Neural cell (in vitro differentiated cells): ENCODE results near the gene KIAA1614. TPM values are rescaled to one million over a fixed set of nuclear protein-coding genes. Genes with fewer than 3 reads are reported as not detected.

Source experiments
- H2AFZ ChIP-seq: fragments of 200-600, 300-800 bp; sonication (generic), shearing (Covaris generic); 2 replicates; pipeline ENCODE4 v1.6.0; 2014; ENCODE audit warnings: low read depth, mild to moderate bottlenecking, antibody characterized with exemption, low read length, moderate library complexity
- H3F3A ChIP-seq: fragments of 200-600 bp; shearing (Covaris generic); 2 replicates; pipeline ENCODE4 v1.6.1; 2016; ENCODE audit warnings: mild to moderate bottlenecking, moderate library complexity, mixed read lengths, antibody characterized with exemption, low read length; ENCODE audit not compliant: insufficient read depth, poor library complexity, severe bottlenecking
- H3K27ac ChIP-seq: fragments of 200-600, 300-800 bp; sonication (generic), shearing (Covaris generic); 2 replicates; pipeline ENCODE4 v1.5.1; 2014; ENCODE audit warnings: mild to moderate bottlenecking, low read length, moderate library complexity
- H3K27me3 ChIP-seq: fragments of 300-800, 200-600 bp; sonication (generic), shearing (Covaris generic); 2 replicates; pipeline ENCODE4 v1.6.0; 2014; ENCODE audit warnings: mild to moderate bottlenecking, low read depth, low read length, moderate library complexity; ENCODE audit not compliant: insufficient read depth
- H3K36me3 ChIP-seq: fragments of 300-800, 200-600 bp; sonication (generic), shearing (Covaris generic); 2 replicates; pipeline ENCODE4 v1.5.1; 2014; ENCODE audit warnings: mild to moderate bottlenecking, antibody characterized with exemption, low read length, moderate library complexity; ENCODE audit not compliant: insufficient read depth
- H3K4me2 ChIP-seq: fragments of 300-800, 200-600 bp; sonication (generic), shearing (Covaris generic); 2 replicates; pipeline ENCODE4 v1.6.0; 2014; ENCODE audit warnings: mild to moderate bottlenecking, low read length
- H3K4me3 ChIP-seq: fragments of 300-800, 200-600 bp; sonication (generic), shearing (Covaris generic); 2 replicates; pipeline ENCODE4 v1.5.1; 2014; ENCODE audit warnings: mild to moderate bottlenecking, low read length, moderate library complexity
- H3K79me2 ChIP-seq: fragments of 200-600 bp; shearing (Covaris generic); replicated peaks from 2 replicates; pipeline ENCODE4 v1.6.0; 2014; ENCODE audit warnings: mild to moderate bottlenecking, low read length, moderate library complexity; ENCODE audit not compliant: insufficient read depth
- H3K9ac ChIP-seq: fragments of 300-800, 200-600 bp; sonication (generic), shearing (Covaris generic); 2 replicates; pipeline ENCODE4 v1.6.1; 2016; ENCODE audit warnings: mild to moderate bottlenecking, low read length, mixed read lengths
- H3K9me2 ChIP-seq: fragments of 200-600 bp; shearing (Covaris generic); 2 replicates; pipeline ENCODE4 v1.6.1; 2016; ENCODE audit warnings: mild to moderate bottlenecking, low read length, mixed read lengths; ENCODE audit not compliant: insufficient read depth
- H3K9me3 ChIP-seq: fragments of 200-600, 300-800 bp; sonication (generic), shearing (Covaris generic); 2 replicates; pipeline ENCODE4 v1.6.1; 2016; ENCODE audit warnings: mild to moderate bottlenecking, mixed run types, low read length, moderate library complexity, mixed read lengths
- H4K20me1 ChIP-seq: fragments of 200-600 bp; shearing (Covaris generic); 2 replicates; pipeline ENCODE4 v1.6.1; 2016; ENCODE audit warnings: mild to moderate bottlenecking, mixed run types; ENCODE audit not compliant: insufficient read depth
- CTCF ChIP-seq: fragments of 450-650 bp; IDR thresholded peaks from 2 replicates; pipeline ENCODE4 v1.5.1; 2014; ENCODE audit warnings: antibody characterized with exemption, mild to moderate bottlenecking, moderate library complexity; ENCODE audit not compliant: poor library complexity, severe bottlenecking
- EP300 ChIP-seq: fragments of 450-650 bp; conservative IDR thresholded peaks from 2 replicates; pipeline ENCODE4 v1.6.1; 2014; ENCODE audit warnings: antibody characterized with exemption, mild to moderate bottlenecking, moderate library complexity; ENCODE audit not compliant: poor library complexity, severe bottlenecking
- EZH2 ChIP-seq: fragments of 200-600, 300-800 bp; shearing (Covaris generic), sonication (generic); IDR thresholded peaks from 2 replicates; pipeline ENCODE4 v1.6.1; 2014; ENCODE audit warnings: antibody characterized with exemption, low read length, borderline replicate concordance, mild to moderate bottlenecking; ENCODE audit not compliant: insufficient read depth, poor library complexity, severe bottlenecking
- MXI1 ChIP-seq: fragments of 450-650 bp; conservative IDR thresholded peaks from 2 replicates; pipeline ENCODE4 v1.6.1; 2014; ENCODE audit warnings: antibody characterized with exemption, mild to moderate bottlenecking; ENCODE audit not compliant: poor library complexity, severe bottlenecking
- POLR2AphosphoS5 ChIP-seq: IDR thresholded peaks from 2 replicates; pipeline ENCODE4 v1.6.1; 2012
- RAD21 ChIP-seq: fragments of 450-650 bp; conservative IDR thresholded peaks from 2 replicates; pipeline ENCODE4 v1.6.1; 2014; ENCODE audit warnings: antibody characterized with exemption, mild to moderate bottlenecking, moderate library complexity
- REST ChIP-seq: IDR thresholded peaks from 2 replicates; pipeline ENCODE4 v1.6.1; 2012; ENCODE audit warnings: borderline replicate concordance
- SMC3 ChIP-seq: fragments of 450-650 bp; conservative IDR thresholded peaks from 2 replicates; pipeline ENCODE4 v1.6.1; 2014; ENCODE audit warnings: antibody characterized with exemption, mild to moderate bottlenecking, moderate library complexity; ENCODE audit not compliant: poor library complexity
- TAF1 ChIP-seq: IDR thresholded peaks from 2 replicates; pipeline ENCODE4 v1.6.1; 2012; ENCODE audit warnings: low read depth
- polyA plus RNA-seq: library from polyadenylated mRNA; depleted of rRNA; stranded (reverse); fragments of >200 nt; gene quantifications from 2 replicates; pipeline ENCODE4 v1.2.3, GENCODE V29; 2014

Gene KIAA1614
- polyA plus RNA-seq, 1 donor from 2014 or later, result 0.50 TPM

- H3F3A ChIP-seq, result no peaks in the 10 kb centered on the region
- no peaks in the 10 kb centered on the region for H3K36me3 ChIP-seq
- H3K9me2 ChIP-seq, result no peaks in the 10 kb centered on the region
- H2AFZ ChIP-seq, result no peak overlapping the region
- H3K4me2 ChIP-seq, result no peak overlapping the region
- H3K9me3 ChIP-seq, result no peaks in the 10 kb centered on the region
- no peaks in the 10 kb centered on the region for H3K27me3 ChIP-seq
- H3K9ac ChIP-seq, result no peak overlapping the region
- TF ChIP-seq CTCF (no peak), MXI1 (no peak), EZH2 (no peak), POLR2AphosphoS5 (no peak), REST (no peak), SMC3 (no peak), TAF1 (no peak), EP300 (no peak)
- no peaks in the 10 kb centered on the region for H3K79me2 ChIP-seq
- no peak overlapping the region for H3K27ac ChIP-seq
- H3K4me3 ChIP-seq, result no peak overlapping the region
- no peaks in the 10 kb centered on the region for H4K20me1 ChIP-seq
Measured at GRCh38 chr1:180939711-180940103, 27.0 kb downstream of the KIAA1614 start.

DNA sequence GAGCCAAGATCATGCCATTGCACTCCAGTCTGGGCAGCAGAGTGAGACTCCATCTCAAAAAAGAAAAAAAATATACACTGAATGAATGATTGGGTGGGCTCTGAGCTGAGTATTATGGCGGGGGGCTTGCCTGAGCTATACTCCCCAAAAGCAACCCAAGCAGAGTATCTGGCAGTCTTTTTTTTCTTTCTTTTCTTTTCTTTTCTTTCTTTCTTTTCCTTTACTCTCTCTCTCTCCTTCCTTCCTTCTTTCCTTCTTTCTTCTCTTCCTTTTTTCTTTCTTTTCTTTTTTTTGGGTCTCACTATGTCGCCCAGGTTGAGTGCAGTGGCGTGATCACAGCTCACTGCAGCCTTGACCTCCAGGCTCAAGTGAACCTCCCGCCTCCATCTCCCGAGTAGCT, 27.7 kb downstream of the KIAA1614 start:
- Histone ChIP-seq H3K4me2 (no peak overlapping the region), H2AFZ (no peak overlapping the region), H3K9me2 (no peaks in the 10 kb centered on the region), H3K79me2 (no peaks in the 10 kb centered on the region), H3K4me3 (no peak overlapping the region), H3K27me3 (no peaks in the 10 kb centered on the region), H3K27ac (no peak overlapping the region), H3K9ac (no peak overlapping the region), H3K36me3 (no peaks in the 10 kb centered on the region), H4K20me1 (no peaks in the 10 kb centered on the region), H3F3A (no peaks in the 10 kb centered on the region), H3K9me3 (no peaks in the 10 kb centered on the region)
- TF ChIP-seq TAF1 (no peak), EZH2 (no peak), POLR2AphosphoS5 (no peak), MXI1 (no peak), EP300 (no peak), SMC3 (no peak), REST (no peak), CTCF (no peak), RAD21 (no peak)
